HUES64 (cell line): ENCODE results near the gene AVPR2.

Experiments
- H3K27ac ChIP-seq: 2 replicates; pipeline ENCODE4 v1.7.0; 2013; ENCODE audit warnings: low read depth, low read length, inconsistent platforms
- H3K27me3 ChIP-seq: 2 replicates; pipeline ENCODE4 v1.6.1; 2013; ENCODE audit warnings: mild to moderate bottlenecking, low read length; ENCODE audit not compliant: insufficient read depth
- H3K36me3 ChIP-seq: 2 replicates; pipeline ENCODE4 v1.6.1; 2013; ENCODE audit warnings: mild to moderate bottlenecking, low read length; ENCODE audit not compliant: insufficient read depth
- H3K4me1 ChIP-seq: 2 replicates; pipeline ENCODE4 v1.6.1; 2013; ENCODE audit warnings: mild to moderate bottlenecking, low read length, moderate library complexity; ENCODE audit not compliant: insufficient read depth
- H3K4me3 ChIP-seq: 2 replicates; pipeline ENCODE4 v1.5.1; 2013; ENCODE audit warnings: mild to moderate bottlenecking, low read length, moderate library complexity
- H3K9ac ChIP-seq: 2 replicates; pipeline ENCODE4 v1.6.1; 2013; ENCODE audit warnings: mild to moderate bottlenecking, low read depth, low read length
- H3K9me3 ChIP-seq: 2 replicates; pipeline ENCODE4 v1.6.1; 2013; ENCODE audit warnings: low read depth, low read length; ENCODE audit not compliant: insufficient read depth
- WGBS: fragments of 150-250, 120-280 bp; methylation state at CpG from one replicate; pipeline ENCODE4 v1.1.7; 2013; ENCODE audit warnings: missing lambda C conversion rate; 5-methylcytosine and 5-hydroxymethylcytosine counted together

AVPR2 gene

GRCh38 chrX:153929576-153929975 is 25.1 kb downstream of the AVPR2 start:
- no peak overlapping the region for H3K27ac ChIP-seq
- H3K9ac ChIP-seq: no peak overlapping the region
- H3K27me3 ChIP-seq: no peaks in the 10 kb centered on the region
- peaks cover 8% of the 10 kb centered on the region; the same call in 1 of the 2 replicates for H3K4me1 ChIP-seq
- no peak overlapping the region for H3K4me3 ChIP-seq
- WGBS: 100% methylated on average over 5 of the region's 10 CpGs
- H3K36me3 ChIP-seq: peaks cover 37% of the 10 kb centered on the region
- no peaks in the 10 kb centered on the region for H3K9me3 ChIP-seq

GRCh38 chrX:153930011-153930910 is 25.8 kb downstream of the AVPR2 start:
- Histone ChIP-seq H3K9ac (no peak overlapping the region), H3K36me3 (peaks cover 37% of the 10 kb centered on the region), H3K9me3 (no peaks in the 10 kb centered on the region), H3K4me1 (peaks cover 2% of the 10 kb centered on the region; the same call in 1 of the 2 replicates), H3K27me3 (no peaks in the 10 kb centered on the region), H3K4me3 (no peak overlapping the region), H3K27ac (no peak overlapping the region)
- WGBS: 95% methylated on average over 31 of the region's 31 CpGs

DNA sequence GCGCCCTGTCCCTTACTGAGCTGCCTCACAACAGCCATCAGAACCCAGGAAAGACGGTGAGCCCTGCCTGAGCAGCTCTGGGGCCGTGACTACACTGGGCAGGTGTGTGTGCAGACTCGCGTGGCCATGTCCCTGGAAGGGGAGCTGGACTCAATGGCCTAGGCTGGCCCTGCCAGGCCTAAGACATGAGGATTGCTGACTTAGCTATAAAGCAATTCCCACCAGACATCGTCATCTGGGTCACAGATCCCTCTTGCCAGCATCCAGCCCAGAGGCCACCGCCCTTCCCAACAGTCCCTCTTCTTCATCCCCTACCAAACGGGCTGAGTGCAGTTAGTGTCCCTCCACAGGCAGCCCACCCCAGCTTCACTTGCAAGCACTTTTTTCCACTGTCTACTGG is 26.7 kb downstream of the AVPR2 start:
- H3K4me3 ChIP-seq: no peak overlapping the region
- H3K36me3 ChIP-seq: peaks cover 37% of the 10 kb centered on the region
- H3K9me3 ChIP-seq: no peaks in the 10 kb centered on the region
- H3K27me3 ChIP-seq: no peaks in the 10 kb centered on the region
- WGBS: 94% methylated on average over 8 of the region's 8 CpGs
- H3K4me1 ChIP-seq: no peaks in the 10 kb centered on the region
- H3K27ac ChIP-seq: no peak overlapping the region
- H3K9ac ChIP-seq: no peak overlapping the region

GRCh38 chrX:153931748-153932147 is 27.3 kb downstream of the AVPR2 start:
- H3K27ac ChIP-seq: no peak overlapping the region
- no peak overlapping the region for H3K9ac ChIP-seq
- H3K27me3 ChIP-seq: no peaks in the 10 kb centered on the region
- 94% methylated on average over 13 of the region's 13 CpGs for WGBS
- H3K9me3 ChIP-seq: no peaks in the 10 kb centered on the region
- H3K4me1 ChIP-seq: no peaks in the 10 kb centered on the region
- H3K36me3 ChIP-seq: peaks cover 37% of the 10 kb centered on the region
- H3K4me3 ChIP-seq: no peak overlapping the region

DNA sequence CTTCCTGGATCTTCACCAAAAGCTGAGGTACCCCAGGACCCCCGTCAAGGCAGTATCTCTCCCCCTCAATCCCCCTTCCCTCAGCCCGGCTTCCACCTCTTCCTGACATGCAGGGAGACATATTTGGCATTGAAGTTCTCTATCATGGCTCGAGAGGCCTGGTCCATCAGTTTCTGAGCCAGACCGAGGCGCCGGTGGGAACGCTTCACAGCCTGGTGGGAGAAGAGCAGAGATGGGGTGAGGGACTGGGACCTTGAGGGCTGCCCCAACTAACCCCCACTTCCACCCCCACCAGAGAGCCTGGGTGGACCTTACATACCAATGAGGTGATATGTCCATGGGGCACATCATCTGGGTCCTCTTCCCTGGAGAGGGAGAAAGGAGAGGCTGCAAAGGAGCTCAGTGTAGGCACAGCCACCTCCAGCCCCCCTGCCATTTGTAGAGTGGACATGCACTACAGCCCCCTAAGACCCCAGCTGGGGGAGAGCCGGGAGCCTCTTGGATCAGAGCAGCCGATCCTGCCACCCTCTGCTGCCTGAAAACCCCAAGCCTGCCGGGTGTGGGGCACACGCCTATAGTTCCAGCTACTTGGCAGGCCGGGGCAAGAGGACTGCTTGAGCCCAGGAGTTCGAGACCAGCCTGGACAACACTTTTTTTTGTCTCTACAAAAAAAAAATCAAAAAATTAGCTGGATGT is 27.9 kb downstream of the AVPR2 start:
- Histone ChIP-seq H3K27me3 (no peaks in the 10 kb centered on the region), H3K36me3 (peaks cover 37% of the 10 kb centered on the region), H3K4me3 (no peak overlapping the region), H3K27ac (no peak overlapping the region), H3K9ac (no peak overlapping the region), H3K4me1 (no peaks in the 10 kb centered on the region), H3K9me3 (no peaks in the 10 kb centered on the region)
- 97% methylated on average over 9 of the region's 13 CpGs for WGBS

- Histone ChIP-seq H3K36me3 (peaks cover 37% of the 10 kb centered on the region), H3K27ac (no peak overlapping the region), H3K9ac (peak overlapping the region; percentile 81; the same call in 1 of the 2 replicates), H3K27me3 (no peaks in the 10 kb centered on the region), H3K4me1 (no peaks in the 10 kb centered on the region), H3K9me3 (no peaks in the 10 kb centered on the region), H3K4me3 (peak overlapping the region; percentile 75)
- WGBS: 61% methylated on average over 6 of the region's 7 CpGs
These were observed 29.3 kb downstream of the AVPR2 start for GRCh38 chrX:153933748-153934147.

- Histone ChIP-seq H3K9me3 (no peaks in the 10 kb centered on the region), H3K4me3 (peak overlapping the region; percentile 75), H3K27me3 (no peaks in the 10 kb centered on the region), H3K36me3 (peaks cover 37% of the 10 kb centered on the region), H3K4me1 (no peaks in the 10 kb centered on the region), H3K27ac (no peak overlapping the region), H3K9ac (peak overlapping the region; percentile 81)
- 7% methylated on average over 33 of the region's 33 CpGs for WGBS
These were observed 29.8 kb downstream of the AVPR2 start for GRCh38 chrX:153934148-153934761.

DNA sequence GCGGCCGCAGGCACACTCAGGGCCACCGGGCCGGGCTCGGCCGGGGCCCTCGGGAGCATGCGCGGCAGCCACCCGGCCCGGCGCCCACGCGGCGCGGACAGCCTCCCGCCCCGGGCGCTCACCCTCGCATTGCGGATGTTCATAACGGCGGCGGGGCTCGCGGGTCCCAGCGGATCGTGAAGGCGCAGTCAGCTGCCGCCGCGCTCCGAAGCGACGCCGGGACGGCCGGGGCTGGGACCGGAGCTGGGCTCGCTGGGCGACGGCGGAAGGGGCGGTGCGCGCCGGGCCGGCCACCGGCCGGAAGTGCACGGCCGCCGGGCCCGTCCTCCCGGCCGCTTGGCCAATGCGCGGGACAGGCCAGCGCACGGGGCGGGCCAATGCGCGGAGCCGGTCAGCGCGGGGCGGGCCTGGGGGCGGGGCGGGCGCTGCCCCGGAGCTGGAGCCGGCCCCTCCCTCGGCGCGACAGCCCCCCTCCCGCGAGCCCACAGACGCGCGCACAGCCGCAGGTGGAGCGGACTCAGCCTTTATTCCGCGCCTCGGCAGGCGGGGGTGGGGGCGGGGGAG is 30.4 kb downstream of the AVPR2 start, which contains the start of gene NAA10:
Gene NAA10, minus strand, starts transcription at position 276 of the 564 bp plus-strand sequence. Its CDS starts 133 bp downstream, at position 143.
- no peaks in the 10 kb centered on the region for H3K9me3 ChIP-seq
- no peak within 1 kb of the TSS for H3K27ac ChIP-seq
- peak within 1 kb of the TSS; percentile 75 for H3K4me3 ChIP-seq
- no peaks in the 10 kb centered on the region for H3K4me1 ChIP-seq
- peak within 1 kb of the TSS; percentile 81 for H3K9ac ChIP-seq
- peaks cover 32% of the 10 kb centered on the region for H3K36me3 ChIP-seq
- no peaks in the 10 kb centered on the region for H3K27me3 ChIP-seq
- under 1% methylated on average over 74 of the region's 87 CpGs for WGBS

DNA sequence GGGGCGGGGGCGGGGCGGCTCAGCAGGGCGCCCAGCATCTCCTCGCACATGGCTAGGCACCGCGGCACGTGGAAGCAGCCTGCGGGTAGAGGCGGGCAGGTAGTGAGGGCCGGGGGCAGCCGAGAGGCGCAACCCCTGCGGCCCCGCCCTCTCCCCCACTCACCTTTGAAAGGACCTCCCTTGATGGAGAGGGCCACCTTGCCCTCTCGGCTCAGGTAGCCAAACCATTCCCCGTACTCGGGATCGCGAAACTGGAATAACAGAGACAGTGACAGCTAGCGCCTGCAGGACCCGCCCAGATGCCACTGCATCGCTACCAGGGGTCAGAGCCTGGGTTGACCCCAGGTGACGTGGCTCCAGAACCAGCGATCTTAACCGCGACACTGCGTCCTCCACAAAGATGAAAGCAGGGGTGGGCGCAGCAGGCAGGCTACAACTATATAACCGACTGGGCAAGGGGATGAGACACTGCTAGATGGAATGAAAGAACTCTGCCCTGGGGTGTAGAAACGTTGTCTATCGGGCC is 30.9 kb downstream of the AVPR2 start:
- no peak overlapping the region for H3K9ac ChIP-seq
- peak overlapping the region; percentile 49 for H3K4me3 ChIP-seq
- H3K36me3 ChIP-seq: peaks cover 26% of the 10 kb centered on the region
- no peaks in the 10 kb centered on the region for H3K9me3 ChIP-seq
- WGBS: 15% methylated on average over 19 of the region's 32 CpGs
- H3K27ac ChIP-seq: no peak overlapping the region
- H3K27me3 ChIP-seq: no peaks in the 10 kb centered on the region
- H3K4me1 ChIP-seq: no peaks in the 10 kb centered on the region

DNA sequence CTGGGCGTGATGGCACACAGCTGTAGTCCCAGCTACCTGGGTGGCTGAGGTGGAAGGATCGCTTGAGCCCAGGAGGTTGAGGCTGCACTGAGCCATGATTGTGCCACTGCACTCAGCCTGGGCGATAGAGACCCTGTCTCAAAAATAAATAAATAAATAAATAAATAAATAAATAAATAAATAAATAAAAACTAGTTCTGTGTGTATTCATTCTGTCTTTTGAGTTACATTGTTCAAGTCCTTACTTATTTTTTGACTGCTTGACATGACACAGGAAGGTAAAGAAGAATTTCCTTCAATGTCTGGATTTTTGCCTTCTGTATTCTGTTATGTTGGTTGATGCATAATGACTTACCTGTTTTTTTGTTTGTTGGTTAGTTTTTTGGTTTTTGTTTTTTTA is 32.6 kb downstream of the AVPR2 start:
- Histone ChIP-seq H3K4me1 (no peaks in the 10 kb centered on the region), H3K9ac (no peak overlapping the region), H3K27me3 (no peaks in the 10 kb centered on the region), H3K9me3 (no peaks in the 10 kb centered on the region), H3K27ac (no peak overlapping the region), H3K36me3 (peaks cover 10% of the 10 kb centered on the region; the same call in 1 of the 2 replicates), H3K4me3 (no peak overlapping the region)
- 94% methylated on average over 2 of the region's 3 CpGs for WGBS
